Activated naive CD4-positive, alpha-beta T cell treated with anti-CD3 and anti-CD28 coated beads for 36 hours (primary cell): ENCODE results near the gene TFEC. TPM values are rescaled to one million over a fixed set of nuclear protein-coding genes. Genes with fewer than 3 reads are reported as not detected.

Source experiments
- CTCF ChIA-PET: fragments of 350-600 bp; sonication (Branson Sonifier 250); formaldehyde crosslinking; loops from one replicate; lab custom pipeline; 2021; ENCODE audit warnings: antibody characterized with exemption; lab: Charles Lee
- DNase-seq: peaks from one replicate; pipeline ENCODE4 v3.0.0-alpha.2; 2020
- H3K27ac Mint-ChIP-seq: one replicate; pipeline ENCODE4 v1.8.0; 2021; ENCODE audit warnings: mild to moderate bottlenecking, mixed read lengths
- H3K27me3 Mint-ChIP-seq: one replicate; pipeline ENCODE4 v1.8.0; 2021; ENCODE audit warnings: low read depth, mixed read lengths
- H3K36me3 Mint-ChIP-seq: one replicate; pipeline ENCODE4 v1.8.0; 2021; ENCODE audit warnings: low read depth, mixed read lengths
- H3K4me1 Mint-ChIP-seq: one replicate; pipeline ENCODE4 v1.8.0; 2021; ENCODE audit warnings: low read depth, mixed read lengths
- H3K4me3 Mint-ChIP-seq: one replicate; pipeline ENCODE4 v1.8.0; 2021; ENCODE audit warnings: mild to moderate bottlenecking, moderate library complexity, mixed read lengths
- H3K9me3 Mint-ChIP-seq: one replicate; pipeline ENCODE4 v1.8.0; 2021; ENCODE audit warnings: mixed read lengths
- intact Hi-C: fragments of 100-400 bp; cut with micrococcal nuclease; formaldehyde crosslinking; loops from one replicate; pipeline ENCODE4 v1.15.1; 2023
- total RNA-seq, 2 experiments: library from RNA; stranded (reverse); gene quantifications; one replicate each; pipeline ENCODE4 v1.2.3, GENCODE V29; 2021

Gene TFEC
- total RNA-seq, 2 experiments from 2014 or later: not detected

DNA sequence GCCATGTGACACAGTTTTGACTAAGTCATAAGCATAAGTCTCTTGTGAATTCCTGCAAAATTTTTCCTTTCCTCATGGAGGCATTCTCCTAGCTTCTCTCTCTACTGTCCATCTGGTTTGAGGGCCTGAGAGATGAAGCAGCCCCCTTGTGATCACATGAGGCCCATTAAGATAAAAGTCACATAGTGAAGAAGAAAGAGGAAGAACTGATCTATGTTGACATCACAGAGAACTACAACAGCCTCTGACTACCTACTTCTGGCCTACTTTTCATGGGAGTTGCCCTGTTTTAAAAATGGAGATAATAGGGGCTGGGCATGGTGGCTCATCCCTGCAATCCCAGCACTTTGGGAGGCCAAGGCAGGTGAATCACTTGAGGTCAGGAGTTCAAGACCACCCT, 50.4 kb downstream of the TFEC start:
- Mint-ChIP-seq H3K4me3 (no peak overlapping the region), H3K36me3 (no peaks in the 10 kb centered on the region), H3K4me1 (no peaks in the 10 kb centered on the region), H3K27ac (no peak overlapping the region), H3K9me3 (no peaks in the 10 kb centered on the region), H3K27me3 (no peaks in the 10 kb centered on the region)
- CTCF ChIA-PET: no interaction called here
- intact Hi-C loops: no loop called here
- no peak for DNase-seq

DNA sequence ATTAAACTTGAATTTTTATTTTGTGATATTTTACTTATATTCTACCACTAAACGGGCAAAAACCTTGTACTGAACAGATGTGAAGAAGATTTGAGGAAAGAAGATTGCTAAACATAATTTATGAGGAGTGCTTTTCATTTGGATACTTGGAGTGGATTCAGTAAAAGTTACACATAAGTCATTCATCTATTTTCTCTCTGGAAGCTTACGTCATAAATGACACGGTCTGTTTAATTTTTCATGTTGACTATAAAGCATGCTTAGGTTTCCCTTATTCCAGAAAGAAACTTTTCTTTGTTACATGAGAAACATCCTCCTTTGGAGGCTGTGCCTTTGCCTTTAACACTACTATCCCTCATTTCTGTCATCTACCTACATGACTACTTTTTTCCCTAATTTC, 53.9 kb downstream of the TFEC start:
- Mint-ChIP-seq H3K27me3 (no peaks in the 10 kb centered on the region), H3K9me3 (no peaks in the 10 kb centered on the region), H3K4me3 (no peak overlapping the region), H3K36me3 (no peaks in the 10 kb centered on the region), H3K27ac (no peak overlapping the region), H3K4me1 (no peaks in the 10 kb centered on the region)
- DNase-seq: no peak
- CTCF ChIA-PET: no interaction called here
- intact Hi-C loops: no loop called here

DNA sequence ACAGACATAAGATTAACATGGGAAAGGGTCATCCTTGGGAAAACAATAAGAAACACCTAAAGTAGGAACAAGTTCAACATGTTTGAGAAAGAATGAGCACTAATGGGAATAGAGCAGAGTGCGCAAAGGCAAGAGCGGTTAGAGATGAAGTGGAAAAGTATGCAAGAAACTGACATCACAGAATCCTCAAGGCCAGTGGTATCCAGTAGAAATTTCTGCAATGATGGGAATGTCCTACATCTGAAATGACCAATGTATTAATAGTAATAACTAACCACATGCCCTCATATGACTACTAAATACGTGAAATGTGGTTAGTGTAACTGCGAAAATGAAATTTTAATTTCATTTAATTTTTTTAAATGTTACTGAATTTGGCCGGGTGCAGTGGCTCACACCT, 54.8 kb downstream of the TFEC start:
- H3K27ac Mint-ChIP-seq: no peak overlapping the region
- no peaks in the 10 kb centered on the region for H3K4me1 Mint-ChIP-seq
- intact Hi-C loops: no loop called here
- CTCF ChIA-PET: no interaction called here
- H3K9me3 Mint-ChIP-seq: no peaks in the 10 kb centered on the region
- H3K4me3 Mint-ChIP-seq: no peak overlapping the region
- DNase-seq: no peak
- no peaks in the 10 kb centered on the region for H3K36me3 Mint-ChIP-seq
- no peaks in the 10 kb centered on the region for H3K27me3 Mint-ChIP-seq

DNA sequence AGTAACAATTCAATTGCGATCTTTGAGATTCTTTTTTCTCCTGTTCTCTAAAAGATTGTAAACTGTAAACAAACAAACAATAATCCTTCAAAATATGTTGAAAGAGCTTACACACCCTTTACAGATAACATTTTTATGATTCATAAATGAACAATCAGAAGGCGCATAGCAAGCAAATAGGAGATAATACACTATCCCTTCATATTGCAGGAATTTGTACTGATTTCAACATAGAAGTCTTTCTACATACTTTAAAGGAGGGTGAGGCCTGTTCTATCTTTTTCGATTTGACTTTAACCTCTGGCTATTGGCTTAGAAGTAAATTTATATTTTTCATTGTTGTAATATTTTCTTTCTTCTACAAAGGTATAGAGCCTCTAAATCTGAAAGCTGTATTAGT, 57.2 kb downstream of the TFEC start:
- no peaks in the 10 kb centered on the region for H3K9me3 Mint-ChIP-seq
- H3K4me3 Mint-ChIP-seq: no peak overlapping the region
- intact Hi-C loops: no loop called here
- no peaks in the 10 kb centered on the region for H3K4me1 Mint-ChIP-seq
- H3K27ac Mint-ChIP-seq: no peak overlapping the region
- CTCF ChIA-PET: no interaction called here
- no peaks in the 10 kb centered on the region for H3K36me3 Mint-ChIP-seq
- DNase-seq: no peak
- no peaks in the 10 kb centered on the region for H3K27me3 Mint-ChIP-seq

DNA sequence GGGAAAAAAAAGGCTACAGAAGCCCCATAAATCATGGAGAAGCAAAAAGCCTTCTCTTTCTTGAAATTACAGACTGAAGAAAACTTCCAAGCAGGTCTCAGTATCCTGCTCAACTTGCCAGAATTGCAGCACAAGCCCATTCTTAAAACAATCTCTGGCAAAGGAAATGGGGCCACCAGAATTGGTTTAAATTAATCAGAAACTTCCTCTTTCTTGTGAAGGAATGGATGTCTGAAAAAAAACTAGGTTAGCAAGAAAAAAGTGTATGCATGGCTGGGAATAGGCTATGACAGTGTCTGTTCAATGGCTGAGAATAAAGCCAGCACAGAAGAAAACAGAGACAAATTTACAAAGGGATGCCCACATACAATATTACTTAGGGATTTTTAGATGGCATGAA, 59.1 kb downstream of the TFEC start:
- CTCF ChIA-PET: no interaction called here

DNA sequence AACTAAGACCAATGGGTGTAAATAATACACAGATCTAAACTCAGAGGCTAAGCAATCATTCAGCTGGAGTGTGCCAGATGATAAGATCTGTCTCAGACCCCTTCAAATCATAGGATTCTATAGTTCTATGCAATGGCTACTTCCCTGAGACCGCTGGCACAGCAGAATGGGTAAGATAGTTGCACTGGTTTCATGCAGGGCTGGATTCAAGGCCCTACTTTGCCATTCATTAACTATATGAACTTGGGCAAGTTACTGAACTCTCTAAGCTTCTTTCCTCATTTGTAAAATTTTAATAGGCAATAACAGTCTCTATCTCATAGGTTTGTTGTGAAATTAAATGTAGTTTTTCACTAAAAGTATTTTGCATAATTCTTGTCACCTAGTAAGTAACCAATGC, 62.0 kb downstream of the TFEC start:
- no peaks in the 10 kb centered on the region for H3K9me3 Mint-ChIP-seq
- no peak for DNase-seq
- no peak overlapping the region for H3K4me3 Mint-ChIP-seq
- CTCF ChIA-PET: no interaction called here
- H3K27me3 Mint-ChIP-seq: no peaks in the 10 kb centered on the region
- H3K36me3 Mint-ChIP-seq: no peaks in the 10 kb centered on the region
- no peak overlapping the region for H3K27ac Mint-ChIP-seq
- intact Hi-C loops: no loop called here
- H3K4me1 Mint-ChIP-seq: no peaks in the 10 kb centered on the region

More for the DNA sequence above, 59.1 kb downstream of the TFEC start:
- Mint-ChIP-seq H3K4me3 (no peak overlapping the region), H3K4me1 (no peaks in the 10 kb centered on the region), H3K36me3 (no peaks in the 10 kb centered on the region), H3K9me3 (no peaks in the 10 kb centered on the region), H3K27me3 (no peaks in the 10 kb centered on the region), H3K27ac (no peak overlapping the region)
- intact Hi-C loops: no loop called here
- DNase-seq: no peak

DNA sequence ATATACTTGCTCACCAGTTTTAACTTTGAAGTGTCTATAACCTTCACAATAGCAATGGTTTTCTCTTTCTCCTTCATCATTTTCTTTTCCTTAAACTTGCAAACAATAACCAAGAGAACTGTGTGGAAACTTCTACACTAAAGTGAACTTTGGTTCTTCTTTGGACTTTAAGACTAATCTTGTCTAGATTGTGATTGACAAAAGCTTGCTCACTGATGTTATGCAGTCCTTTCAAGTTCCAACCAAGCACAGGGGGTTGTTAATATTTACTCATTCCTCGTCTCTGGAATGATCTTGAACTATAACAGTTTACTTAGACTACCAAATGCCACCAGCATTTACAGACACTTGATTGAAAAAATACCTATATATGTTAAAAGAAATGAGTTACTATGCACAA, 62.4 kb downstream of the TFEC start:
- intact Hi-C loops: no loop called here
- H3K9me3 Mint-ChIP-seq: no peaks in the 10 kb centered on the region
- H3K4me3 Mint-ChIP-seq: no peak overlapping the region
- no peak for DNase-seq
- no peaks in the 10 kb centered on the region for H3K36me3 Mint-ChIP-seq
- no peak overlapping the region for H3K27ac Mint-ChIP-seq
- CTCF ChIA-PET: no interaction called here
- H3K27me3 Mint-ChIP-seq: no peaks in the 10 kb centered on the region
- H3K4me1 Mint-ChIP-seq: no peaks in the 10 kb centered on the region

DNA sequence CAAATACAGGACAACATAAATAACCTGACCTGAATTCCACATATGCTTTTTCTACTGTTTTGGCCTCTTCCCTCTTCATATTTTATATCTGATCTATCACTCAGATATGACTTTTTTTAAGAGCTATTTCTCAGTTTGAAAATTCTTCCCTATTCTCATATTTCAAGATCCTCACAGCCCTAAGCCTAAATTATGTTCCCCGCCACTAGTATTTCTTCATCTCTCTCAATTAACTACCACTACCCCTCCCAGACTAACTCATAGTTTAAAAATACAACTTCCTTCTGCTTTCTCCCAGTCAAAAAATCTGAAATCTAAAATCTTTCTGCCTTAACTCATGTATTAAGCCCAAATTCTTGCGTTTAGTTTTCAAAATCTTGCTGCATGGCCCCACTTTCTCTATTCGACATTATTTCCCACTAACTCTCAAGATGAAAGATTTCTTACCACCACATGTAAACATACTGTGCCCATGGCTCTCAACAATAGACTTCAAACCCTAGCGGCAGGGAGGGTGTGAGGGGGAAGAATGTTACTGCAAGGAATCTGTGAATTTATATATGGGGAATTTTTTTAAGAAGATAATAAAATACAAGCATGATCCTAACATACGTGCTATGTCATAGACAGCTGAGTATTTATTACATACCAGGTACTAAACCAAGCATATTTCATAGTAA, 64.6 kb downstream of the TFEC start:
- Mint-ChIP-seq H3K27ac (no peak overlapping the region), H3K4me1 (no peaks in the 10 kb centered on the region), H3K9me3 (no peaks in the 10 kb centered on the region), H3K27me3 (no peaks in the 10 kb centered on the region), H3K36me3 (no peaks in the 10 kb centered on the region), H3K4me3 (no peak overlapping the region)
- intact Hi-C loops: no loop called here
- CTCF ChIA-PET: no interaction called here
- no peak for DNase-seq

DNA sequence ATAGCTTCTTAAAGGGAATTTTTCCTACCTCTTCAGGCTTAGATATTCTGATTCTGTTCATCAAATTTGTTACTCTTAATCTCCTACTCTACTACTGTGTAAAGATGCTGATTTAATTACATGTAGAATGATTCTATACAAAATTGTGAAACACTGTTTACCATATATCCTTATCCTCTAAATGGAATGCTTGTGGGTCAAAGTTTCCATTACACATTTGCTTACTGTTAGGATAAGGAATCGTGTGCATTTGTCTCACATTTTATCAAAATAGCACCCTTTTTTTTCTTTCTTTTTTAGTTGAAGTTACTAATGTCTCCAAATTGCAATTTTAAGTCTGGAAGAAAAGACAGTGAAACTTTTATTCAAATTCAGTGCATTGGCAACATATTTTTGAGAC, 65.3 kb downstream of the TFEC start:
- Mint-ChIP-seq H3K4me1 (no peaks in the 10 kb centered on the region), H3K9me3 (no peaks in the 10 kb centered on the region), H3K27ac (no peak overlapping the region), H3K4me3 (no peak overlapping the region), H3K36me3 (no peaks in the 10 kb centered on the region), H3K27me3 (no peaks in the 10 kb centered on the region)
- CTCF ChIA-PET: no interaction called here
- no peak for DNase-seq
- intact Hi-C loops: no loop called here

DNA sequence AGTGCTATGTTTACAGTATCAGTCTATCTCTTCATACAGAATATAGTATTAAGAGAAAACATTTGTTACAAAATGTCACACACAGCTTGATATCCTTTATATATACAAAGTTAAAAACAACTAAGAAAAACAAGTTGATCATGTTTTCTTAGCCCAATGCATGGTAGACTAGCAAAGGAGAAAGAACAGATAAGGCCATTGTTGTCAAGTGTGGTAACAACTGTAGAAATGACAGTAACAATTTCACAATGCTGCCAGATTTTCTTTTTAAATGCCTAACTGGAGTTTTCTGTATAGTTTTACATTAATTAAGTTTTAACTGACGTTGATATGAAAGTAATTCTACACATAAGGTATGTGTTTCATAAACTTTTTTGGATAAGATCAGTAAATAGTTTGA, 65.8 kb downstream of the TFEC start:
- H3K36me3 Mint-ChIP-seq: no peaks in the 10 kb centered on the region
- no peaks in the 10 kb centered on the region for H3K27me3 Mint-ChIP-seq

DNA sequence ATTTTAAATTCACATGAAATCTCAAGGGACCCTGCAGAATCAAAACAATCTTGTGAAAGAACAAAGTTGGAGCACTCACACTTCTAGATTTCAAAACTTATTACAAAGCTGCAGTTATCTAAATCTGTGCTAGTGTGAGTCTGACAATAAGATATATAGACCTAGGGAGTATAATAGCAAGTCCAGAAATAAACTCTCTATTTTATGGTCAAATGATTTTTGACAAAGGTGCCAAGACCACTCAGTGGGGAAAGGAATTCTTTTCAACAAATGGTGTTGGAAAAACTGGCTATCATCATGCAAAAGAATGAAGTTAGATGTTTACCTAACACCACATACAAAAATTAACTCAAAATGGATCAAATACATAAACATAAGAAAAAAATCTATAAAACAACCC, 68.2 kb downstream of the TFEC start:
- CTCF ChIA-PET: no interaction called here
- H3K27me3 Mint-ChIP-seq: no peaks in the 10 kb centered on the region
- H3K27ac Mint-ChIP-seq: no peak overlapping the region
- no peaks in the 10 kb centered on the region for H3K9me3 Mint-ChIP-seq
- H3K36me3 Mint-ChIP-seq: no peaks in the 10 kb centered on the region
- no peak for DNase-seq
- no peak overlapping the region for H3K4me3 Mint-ChIP-seq
- no peaks in the 10 kb centered on the region for H3K4me1 Mint-ChIP-seq
- intact Hi-C loops: no loop called here

More for the DNA sequence above, 65.8 kb downstream of the TFEC start:
- H3K4me1 Mint-ChIP-seq: no peaks in the 10 kb centered on the region
- intact Hi-C loops: no loop called here
- no peak overlapping the region for H3K27ac Mint-ChIP-seq
- no peak overlapping the region for H3K4me3 Mint-ChIP-seq
- CTCF ChIA-PET: no interaction called here
- H3K9me3 Mint-ChIP-seq: no peaks in the 10 kb centered on the region
- DNase-seq: no peak

DNA sequence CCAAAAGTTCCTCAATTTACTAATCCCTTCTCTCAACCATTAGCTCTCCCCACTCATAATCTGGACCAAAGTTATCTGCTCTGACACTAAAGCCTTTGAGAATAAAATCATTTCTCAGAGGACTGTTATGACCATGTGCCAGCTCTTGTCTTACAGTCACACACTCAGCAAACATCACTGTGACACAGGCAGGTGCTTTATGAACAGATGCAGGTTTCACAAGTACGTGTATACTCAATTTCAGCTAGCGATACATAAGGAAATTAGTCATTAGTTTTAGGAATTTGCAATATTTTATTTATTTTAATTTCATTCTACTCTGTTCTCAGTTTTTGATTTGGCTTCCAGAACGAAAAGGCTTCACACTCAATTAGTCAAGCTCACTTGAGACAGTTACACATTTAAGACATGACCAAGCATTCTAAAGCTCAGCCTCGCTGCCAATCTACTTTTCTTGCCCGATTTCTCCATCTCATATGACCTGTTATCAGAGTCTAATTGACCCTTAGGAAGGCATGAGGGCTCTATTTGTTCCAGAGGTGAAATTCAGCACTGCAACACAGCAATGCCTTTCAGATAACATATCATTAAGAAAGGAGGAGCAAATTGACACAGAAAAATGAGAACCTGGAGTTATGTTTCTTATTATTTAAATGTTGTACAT, 76.8 kb downstream of the TFEC start:
- intact Hi-C loops: no loop called here
- H3K4me1 Mint-ChIP-seq: no peaks in the 10 kb centered on the region
- H3K27me3 Mint-ChIP-seq: no peaks in the 10 kb centered on the region
- H3K36me3 Mint-ChIP-seq: no peaks in the 10 kb centered on the region
- H3K9me3 Mint-ChIP-seq: no peaks in the 10 kb centered on the region
- DNase-seq: no peak
- CTCF ChIA-PET: interaction anchor here (0.7 kb wide), 1 partner anchor 232 kb away, joined by 3 read pairs; no protein-coding TSS in a partner anchor
- no peak overlapping the region for H3K4me3 Mint-ChIP-seq
- no peak overlapping the region for H3K27ac Mint-ChIP-seq

DNA sequence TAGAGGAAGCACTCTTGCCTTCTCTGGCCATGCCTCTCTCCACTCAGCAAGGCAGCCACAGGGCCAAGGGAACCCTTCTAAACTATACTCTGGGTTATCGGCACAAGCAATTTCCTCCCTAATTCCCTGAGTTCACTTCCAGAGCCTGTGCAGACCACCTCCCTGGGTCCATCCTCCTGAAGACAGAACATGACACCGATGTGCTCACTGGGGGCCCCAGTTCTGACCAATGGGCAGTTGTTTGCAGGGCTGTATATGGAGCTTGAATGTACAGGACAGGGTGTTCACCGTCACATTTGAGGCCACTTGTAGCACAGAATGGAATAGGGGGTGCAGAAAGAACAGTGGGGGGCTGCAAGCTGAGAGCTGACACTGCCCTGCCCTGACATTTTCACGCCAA, 77.7 kb downstream of the TFEC start:
- no peak overlapping the region for H3K4me3 Mint-ChIP-seq

More for the DNA sequence above, 77.7 kb downstream of the TFEC start:
- Mint-ChIP-seq H3K36me3 (no peaks in the 10 kb centered on the region), H3K27ac (no peak overlapping the region), H3K9me3 (no peaks in the 10 kb centered on the region), H3K27me3 (no peaks in the 10 kb centered on the region), H3K4me1 (no peaks in the 10 kb centered on the region)
- intact Hi-C loops: no loop called here
- CTCF ChIA-PET: no interaction called here
- DNase-seq: no peak
